D341Med (cell line): ENCODE data around the gene LZTR1.
A peak's percentile ranks its signal among the peaks of the same experiment; 100 is the strongest.
"Not testable (repeated sequence)": the region's sequence is repeated elsewhere in the genome, so short reads cannot be mapped to it uniquely, and the experiment has no call there.

Experiments used
- DNase-seq: peaks from one replicate; pipeline ENCODE4 v3.0.0; 2012; ENCODE audit warnings: low spot score

LZTR1 gene

DNA sequence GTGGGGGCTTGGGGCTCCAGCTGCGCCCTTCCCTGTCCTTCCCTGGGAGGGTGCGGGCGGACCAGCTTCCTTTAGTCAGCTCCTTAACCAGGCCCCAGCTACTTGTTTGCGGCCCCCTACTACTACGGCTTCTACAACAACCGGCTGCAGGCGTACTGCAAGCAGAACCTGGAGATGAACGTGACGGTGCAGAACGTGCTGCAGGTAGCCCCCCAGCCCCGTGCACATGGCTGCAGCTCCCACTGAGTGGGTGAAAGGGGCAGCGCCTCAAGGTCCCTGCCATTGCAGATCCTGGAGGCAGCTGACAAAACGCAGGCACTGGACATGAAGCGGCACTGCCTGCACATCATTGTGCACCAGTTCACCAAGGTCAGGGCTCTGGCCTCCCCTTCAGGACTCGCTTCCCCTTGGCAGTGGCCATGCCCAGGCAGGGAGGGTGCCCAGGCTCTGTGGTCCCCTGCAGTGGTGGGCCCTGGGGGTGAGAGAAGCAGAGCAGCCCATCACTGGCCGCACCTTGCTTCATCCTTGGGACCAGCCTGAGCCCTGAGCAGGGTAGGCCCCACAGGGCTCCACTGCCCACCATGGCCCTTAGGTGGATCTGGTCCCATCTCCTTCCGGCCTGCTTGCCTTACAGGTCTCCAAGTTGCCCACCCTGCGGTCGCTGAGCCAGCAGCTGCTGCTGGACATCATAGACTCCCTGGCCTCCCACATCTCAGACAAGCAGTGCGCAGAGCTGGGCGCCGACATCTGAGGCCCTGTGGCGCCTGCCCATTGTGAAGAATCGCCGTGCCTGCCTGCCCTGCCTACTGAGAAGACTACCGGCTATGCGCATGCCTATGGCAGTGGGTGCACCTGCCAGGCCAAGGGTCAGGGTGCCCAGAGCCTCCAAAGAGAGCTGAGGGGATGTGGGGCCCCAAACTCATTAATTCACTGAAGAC lies 14.8 kb downstream of the LZTR1 start:
- DNase-seq = no peak

DNA sequence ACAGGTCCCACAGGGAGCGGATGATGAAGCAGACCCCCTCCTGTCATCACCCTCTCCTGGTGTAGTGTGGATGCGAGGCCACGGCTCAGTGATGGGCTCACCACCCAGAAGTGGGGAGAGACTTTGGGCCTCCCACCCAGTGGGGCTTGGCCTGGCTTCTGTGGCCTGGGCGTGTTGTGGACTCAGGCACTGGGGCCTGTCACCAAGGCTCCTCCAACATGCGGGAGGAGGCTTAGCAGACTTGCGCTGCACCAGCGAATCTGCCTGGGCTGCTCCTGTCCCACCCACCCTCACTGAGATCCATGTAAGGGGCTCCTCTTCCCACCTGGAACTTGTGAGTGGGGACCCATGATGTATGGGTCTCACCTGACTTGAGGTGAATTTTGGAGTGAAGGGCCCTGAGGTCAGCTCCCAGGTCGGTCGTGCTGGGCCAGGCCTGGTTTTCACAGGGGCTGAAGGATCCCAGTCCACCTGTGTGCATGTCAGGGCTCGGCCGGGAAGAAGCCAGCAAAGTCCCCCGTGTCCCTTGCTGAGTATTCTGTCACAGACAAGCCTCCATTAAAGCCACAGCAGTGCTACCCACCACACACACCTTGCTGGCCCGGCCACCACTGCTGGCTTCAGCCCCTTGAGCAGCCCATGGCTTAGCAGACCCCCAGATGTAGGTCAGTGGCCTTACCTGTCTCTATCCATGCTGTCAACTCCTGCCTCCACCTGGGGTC lies 15.6 kb downstream of the LZTR1 start:
- no peak for DNase-seq

DNA sequence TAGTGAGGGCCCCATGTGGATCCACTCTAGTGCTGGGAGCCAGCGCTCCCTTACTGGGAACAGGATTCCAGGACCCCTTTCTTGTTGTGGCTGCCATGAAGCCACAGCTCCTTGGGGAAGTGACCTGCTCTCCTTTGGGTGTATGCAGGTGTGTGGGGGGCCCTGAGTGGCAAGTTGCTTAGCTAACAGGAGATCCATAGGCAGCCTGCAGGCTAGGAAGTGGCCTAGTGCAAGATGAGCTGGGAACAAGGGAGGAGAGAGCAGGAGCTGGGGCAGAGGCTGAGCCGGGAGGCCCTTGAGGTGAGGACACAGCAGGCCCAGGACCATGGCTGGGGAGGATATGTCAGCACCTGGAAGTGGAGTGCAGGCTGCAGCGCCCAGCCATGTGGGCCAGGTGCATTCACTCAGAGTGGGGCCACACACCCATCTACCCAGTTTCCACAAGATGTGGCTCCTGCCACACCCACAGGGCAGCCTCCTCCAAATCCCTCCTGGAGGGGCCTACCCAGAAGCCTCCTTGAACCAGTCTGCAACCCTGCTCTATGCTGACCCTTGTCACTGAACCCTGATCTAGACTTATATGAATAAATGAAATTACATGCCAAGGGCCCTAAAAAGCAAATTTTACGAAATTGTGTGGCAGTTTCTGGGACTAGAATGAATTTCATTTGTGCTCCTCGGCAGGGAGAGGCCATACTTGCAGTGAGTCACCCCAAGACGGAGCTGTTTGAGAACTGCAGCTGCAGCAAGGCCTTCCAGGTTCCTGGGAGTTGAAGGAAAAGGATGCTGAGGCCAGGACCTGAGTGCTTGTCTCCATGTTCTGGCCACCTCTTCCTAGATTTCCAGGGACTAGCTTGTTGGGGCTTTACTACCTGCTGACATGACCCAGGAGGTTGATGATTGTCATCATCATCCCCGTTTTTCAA lies 16.6 kb downstream of the LZTR1 start:
- DNase-seq = no peak

DNA sequence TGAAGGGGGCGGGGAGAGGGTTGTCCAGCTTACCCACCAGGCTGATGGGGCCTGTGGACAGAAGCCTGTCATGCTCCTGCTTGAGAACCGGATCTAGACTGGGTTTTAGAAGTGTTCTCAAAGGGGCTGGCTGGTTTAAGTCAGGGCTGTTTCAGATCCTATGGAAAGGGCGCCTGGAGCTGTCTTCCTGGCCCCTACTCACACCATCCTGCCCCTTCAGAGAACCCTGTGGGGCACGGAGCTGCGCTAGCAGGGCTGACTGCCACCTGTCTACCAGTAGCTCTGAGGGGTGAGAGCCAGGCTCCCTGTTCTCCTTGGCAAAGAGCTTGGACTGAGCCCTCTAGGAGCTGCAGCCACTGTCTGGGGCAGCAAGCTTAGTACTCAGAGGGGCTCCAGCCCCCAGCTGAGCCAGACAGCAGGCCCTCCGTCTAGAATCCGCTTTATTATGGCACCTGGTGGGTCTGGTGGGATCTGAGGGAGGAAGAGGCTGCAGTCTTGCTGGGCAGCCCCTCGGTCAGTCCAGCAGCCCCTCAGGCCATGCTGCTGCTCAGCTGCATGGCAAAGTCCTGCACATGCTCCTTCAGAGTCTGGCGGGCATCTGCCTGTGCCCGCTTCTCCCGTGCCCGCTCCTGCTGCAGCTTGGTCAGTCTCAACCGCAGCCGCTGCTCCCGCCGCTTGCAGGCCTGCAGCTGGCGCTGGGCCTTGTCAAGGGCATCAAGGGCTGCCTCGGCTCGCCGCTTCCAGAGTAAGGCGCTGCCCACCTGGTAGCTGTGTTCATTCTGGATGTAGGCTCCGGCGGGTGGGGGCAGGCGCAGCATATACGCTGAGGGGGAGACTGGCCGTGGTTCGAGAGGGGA lies 17.5 kb downstream of the LZTR1 start:
- no peak for DNase-seq

DNA sequence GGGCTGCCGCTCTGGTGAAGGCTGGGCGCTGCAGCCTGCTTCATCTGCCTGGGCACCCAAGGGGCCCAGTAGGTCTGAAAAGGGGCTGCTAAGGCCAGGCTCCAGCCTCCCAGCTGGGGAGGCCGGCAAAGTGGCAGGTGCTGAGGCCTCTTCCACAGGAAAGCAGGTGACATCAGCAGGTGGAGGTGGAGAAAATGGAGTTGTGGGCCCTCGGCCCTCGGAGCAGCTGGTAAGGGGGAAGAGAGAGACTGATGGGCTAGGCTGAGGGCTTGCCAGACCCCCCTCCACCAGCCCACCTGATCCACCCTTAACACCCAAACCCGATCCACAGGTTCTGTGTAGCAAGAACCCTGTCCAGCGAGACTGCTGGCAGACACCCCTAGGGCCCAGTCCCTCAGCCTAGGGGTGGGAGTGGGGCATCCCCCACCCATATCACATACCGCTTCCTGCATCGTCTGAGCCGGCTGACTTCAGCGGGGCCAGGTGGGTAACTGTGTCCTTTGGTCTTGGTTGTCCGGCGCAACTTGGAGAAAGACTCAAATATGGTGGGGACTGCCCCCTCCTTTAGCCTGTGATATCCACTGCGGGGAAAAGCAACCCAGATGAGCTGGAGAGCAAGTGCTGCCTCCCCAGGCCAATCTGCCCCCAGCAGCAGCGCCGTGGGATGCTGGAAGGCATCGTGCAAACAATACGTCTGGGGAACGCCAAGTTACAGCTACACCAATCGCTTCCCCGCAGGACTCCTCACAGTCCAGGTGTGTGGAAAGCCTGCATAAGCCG lies 18.3 kb downstream of the LZTR1 start:
- DNase-seq = no peak

DNA sequence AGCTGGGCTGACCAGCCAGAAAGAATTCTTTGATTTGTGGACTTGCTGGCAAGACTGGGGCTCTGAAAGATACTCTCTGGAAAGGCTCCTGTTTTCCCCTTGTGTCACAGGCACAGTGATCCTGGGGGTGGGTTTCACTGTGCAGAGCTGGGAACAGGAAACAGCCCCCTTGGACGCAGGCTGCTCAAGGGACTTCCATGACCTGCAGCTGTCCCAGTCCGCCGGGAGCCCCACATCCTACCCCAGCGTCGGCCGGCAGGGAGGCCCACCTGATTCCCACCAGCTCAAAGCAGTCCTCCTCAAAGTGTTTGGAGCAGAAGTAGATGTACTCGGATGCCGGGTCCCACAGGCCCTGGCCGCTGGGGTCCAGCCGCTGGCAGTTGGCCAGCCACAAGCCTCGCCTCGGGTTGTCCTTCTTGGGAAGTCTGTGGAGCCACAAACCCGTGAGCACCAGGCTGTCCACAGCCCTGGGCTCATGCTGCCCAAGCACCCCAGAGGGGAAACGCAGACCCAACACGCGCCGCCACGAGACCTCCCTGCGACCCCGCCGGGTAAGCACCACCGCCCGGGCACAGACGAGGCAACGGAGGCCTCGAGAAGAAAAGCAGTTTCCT lies 19.0 kb downstream of the LZTR1 start:
- no peak for DNase-seq

DNA sequence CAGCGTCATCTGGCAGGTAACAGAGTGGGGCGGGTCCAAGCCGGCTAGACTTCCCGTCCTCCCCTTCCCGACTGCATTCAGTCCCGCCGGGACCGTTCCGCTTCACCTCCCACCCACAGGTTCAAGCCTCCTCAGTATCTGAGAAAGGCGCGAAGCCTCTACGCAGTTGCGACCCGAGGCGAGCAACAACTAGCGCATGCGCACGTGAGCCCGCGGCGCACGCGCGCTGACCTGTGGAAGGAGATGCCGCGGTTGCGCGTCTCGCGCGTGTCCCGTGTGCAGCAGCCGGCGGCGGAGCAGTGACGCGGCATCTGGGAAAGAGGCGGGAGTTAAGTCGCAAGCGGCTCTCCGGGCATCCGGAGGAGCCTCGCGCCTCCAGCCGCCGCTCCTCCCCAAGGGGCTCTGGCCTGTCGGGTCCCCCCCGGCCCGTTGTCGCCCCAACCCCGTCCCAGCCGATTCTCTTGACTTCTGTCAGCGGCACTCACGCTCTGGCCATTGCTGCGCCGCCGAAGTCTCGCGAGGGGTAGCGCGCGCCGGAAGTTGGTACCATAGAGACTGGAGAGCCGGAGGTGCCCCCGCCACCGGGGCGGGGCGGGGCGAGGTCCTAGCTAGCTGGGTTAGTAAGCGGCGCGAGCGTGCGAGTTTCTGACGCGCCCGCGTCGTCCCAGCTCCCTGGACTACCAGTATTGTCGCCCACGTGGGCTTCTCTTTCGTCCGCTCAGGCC lies 19.7 kb downstream of the LZTR1 start, which contains the start of gene THAP7:
TSS of gene THAP7 (minus strand) at position 518 of the 725 bp plus-strand sequence. CDS start at position 311, 207 bp downstream.
- DNase-seq = peak; percentile 96

DNA sequence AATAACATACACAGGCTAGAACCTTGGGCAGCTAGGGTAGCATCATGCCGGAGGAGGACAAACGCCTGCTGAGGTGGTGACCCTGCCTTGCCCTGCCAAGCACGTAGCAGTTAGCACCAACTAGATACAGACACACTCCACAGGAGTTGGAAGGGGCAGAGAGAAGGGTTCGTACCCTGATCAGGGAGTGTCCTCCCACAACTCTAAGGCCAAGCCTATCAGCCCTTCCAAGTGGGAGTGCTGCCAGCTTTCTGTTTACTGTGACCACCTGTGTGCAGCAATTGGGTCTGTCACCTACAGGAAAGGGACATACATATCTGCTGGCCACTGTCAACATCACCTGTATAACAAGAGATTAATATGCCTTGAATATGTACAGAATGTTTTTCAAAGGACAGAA lies 21.7 kb downstream of the LZTR1 start:
- DNase-seq = no peak

DNA sequence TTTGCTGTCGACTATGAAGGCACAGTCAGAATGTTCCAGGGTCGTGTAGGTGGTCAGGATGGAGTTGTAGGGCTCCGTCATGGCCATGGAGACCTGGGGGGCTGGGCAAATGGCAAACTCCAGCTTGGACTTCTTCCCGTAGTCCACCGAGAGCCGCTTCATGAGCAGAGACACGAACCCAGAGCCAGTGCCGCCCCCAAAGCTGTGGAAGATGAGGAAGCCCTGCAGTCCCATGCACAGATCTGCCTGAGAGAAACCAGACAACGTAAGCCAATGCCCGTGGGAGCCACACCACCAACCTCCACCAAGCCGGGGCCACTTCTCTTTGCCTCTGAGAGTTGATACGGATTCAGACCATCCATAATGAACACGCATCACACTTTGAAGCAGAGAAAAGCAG lies 27.1 kb downstream of the LZTR1 start:
- not testable (repeated sequence) for DNase-seq

DNA sequence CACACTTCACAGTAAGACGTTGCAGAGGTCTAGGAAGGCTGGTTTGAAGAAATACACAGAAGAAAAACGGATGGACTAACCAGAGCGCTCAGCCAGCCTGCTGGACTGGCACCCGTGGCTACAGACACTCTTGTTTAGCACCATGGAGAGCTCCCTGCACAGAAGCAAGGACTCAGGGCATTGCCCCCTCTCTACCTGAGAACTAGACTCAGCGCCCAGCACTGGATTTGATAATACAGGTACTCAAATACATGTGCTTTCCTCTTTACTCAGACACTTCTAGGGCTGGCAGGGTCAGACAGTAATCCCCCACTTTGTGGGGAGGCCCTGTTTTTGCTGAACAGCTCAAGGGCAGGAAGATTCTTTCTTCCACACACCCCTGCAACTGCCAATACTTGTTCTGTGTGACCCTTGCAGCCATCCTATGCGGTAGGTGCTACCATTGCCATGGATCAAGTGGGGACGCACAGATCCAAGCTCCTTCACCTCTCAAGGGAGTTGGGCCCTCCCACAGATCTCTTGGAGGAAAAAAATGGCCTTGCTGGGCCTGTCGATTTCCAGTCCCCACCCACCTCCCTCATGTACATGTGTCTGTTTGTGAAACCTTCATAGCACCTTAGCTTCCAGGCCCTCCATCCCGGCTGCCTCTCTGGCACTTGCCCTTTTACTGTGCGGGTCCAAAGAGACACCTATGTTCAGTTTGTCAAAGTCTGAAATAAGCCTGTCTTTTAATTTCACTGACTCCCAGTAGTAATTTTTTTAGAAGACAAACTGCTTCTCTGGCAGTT lies 27.7 kb downstream of the LZTR1 start:
- no peak for DNase-seq

DNA sequence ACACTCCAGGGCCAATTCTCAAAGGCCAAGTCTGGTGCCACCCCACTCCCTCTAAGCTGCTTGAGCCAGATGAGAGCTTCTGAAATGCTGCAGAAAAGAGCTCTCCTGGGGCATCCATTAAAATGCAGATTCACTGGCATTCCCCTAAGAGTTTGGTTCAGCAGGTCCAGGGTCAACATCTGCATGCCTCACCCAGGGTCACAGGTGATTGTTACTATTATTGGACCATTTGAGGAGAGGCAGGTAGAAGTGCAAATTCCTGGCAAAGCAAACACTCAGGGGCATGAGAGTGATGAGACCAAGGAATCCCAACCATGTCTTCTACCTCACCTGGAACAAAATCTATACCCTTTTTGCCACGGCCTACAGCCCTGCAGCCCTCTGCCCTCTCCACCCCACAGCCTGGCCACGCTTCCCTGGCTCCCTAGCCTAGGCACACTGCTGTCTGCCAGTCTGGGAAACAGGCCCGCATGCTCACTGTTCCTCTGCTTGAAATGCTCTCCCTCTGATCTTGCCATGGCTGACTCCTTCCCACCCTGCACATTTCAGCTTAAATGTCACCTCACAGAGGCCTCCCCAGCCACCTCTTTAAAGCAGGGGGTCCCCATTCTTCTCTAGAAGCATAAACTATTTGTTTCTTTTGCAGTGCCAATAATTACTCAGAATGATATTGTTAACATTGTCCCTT lies 28.5 kb downstream of the LZTR1 start:
- no peak for DNase-seq

DNA sequence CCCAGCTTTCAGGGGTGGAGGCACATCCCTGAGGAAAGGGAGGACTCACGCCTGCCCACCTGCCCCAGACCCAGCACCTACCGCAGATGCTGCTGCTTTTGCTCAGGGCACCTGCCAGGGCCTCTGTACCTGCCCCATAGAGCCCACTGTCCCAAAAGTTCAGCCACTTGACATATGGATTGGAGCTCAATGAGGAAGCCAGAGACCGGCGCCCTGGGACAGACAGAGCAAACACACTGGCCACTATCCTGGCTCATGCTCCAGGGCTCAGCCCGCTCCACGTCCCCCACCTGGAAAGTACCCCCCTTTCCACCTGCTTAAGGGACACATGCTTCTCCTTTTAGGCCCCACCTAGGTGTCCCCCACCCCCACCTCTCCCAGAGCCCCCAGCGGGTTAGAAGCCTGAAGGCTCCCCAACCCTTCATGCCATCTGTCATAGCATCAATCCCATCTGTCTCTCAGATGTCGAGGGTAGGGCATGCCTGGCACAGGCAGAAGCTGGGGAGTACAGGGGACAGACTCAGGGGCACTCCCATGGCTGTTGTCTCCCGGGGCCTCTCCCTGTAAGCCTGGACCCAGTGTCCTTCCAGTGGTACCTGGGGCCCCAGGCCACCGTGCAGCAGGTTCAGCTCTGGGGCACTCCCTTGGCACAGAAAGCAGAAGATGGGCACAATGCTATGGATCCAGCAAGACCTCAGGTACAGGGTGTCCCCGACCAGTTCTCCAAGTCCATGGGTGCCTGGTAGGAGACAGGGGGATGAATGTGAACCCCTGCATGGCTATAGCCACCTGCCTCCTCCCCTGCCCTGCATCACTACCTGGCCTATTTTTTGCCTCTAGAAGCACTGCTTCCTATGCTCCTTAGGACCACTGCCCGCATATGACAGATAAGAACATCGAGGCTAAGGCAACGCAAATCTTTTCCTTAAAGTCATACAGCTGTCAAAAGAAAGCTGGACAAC lies 30.6 kb downstream of the LZTR1 start:
- DNase-seq = peak; percentile 58

DNA sequence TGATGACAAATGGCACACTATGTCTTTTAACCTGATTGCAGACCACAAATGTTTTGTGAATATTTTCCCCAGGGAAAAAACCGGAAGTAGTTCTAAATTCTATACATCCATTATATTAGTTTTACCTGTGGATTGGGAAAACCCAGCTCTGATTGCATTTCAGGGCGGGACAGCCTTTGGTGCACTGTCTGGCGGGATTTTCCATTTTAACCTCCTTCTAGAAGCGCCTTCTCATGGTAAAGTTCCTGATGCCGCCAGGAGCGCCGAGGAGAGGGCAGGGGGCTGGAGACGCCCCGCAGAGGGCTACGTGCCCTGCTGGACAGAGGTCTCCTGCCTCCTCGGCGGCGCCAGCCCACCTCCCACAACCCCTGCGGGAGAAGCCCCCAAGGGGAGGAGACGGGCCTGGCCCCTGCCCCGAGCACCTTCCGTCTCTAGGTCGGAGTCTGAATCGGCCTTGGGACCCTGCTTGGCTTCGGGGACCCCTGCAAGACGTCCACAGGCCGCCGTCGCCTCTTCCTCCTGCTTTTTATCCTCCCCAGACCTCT lies 31.6 kb downstream of the LZTR1 start:
- DNase-seq = no peak

DNA sequence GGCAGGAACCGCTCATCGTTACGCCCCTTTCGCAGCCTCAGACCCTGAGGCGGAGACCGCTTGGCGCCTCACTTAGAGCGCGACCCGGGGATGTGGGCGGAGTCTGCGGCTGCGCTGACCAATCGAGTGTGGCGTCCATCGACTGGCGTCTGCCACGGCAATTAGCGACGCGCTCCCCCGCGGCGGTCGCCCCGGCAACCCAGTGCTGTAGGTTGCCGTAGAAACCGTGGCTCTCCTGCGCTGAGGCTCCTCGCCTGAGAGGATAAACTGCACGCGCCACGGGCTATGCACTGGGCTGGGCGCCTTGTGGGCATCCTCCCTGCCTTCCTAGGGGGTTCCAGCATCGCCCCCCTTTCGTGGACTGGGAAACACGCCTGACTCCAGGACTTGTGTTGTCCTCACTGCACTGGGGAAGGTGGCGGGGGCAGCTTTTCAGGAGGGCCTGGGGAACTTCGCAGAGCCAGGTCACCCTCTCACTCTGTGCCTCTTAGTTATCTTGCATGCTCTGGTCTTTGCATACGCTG lies 32.2 kb downstream of the LZTR1 start:
- peak; percentile 98 for DNase-seq

DNA sequence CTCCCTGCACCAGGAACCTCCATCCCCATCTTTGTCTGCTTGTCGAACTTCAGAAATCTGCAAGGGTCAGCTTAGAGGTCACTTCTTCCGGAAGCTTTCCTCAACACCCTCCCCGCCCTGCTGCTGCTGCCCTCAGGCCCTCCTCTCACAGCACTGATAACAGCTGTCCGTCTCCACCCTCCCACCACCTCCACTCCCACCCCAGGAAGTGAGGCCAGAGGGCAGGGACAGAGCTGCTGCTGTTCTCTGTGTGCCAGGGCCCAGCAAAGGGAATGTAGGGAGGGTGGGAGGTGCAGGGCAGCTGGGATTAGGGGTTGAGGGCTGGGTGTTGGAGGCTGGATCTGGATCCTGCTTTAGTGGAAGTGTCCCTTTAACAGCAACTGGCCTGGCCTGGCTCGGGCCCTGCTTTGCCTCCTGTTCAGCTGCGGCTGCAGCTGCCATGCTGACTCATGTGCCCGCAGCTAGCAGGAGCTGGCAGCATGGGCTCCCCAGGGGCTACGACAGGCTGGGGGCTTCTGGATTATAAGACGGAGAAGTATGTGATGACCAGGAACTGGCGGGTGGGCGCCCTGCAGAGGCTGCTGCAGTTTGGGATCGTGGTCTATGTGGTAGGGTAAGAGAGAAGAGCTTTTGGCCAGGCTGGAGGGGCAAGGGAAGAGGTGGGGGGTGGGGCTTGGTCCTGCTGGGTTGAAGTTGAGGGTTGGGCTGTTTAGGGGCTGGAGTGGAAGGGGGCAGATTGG lies 32.8 kb downstream of the LZTR1 start, which contains the start of gene P2RX6:
TSS of gene P2RX6 (plus strand) at position 440 of the 740 bp plus-strand sequence. CDS start at position 450, 10 bp downstream.
- no peak for DNase-seq
